ENCODE results near the gene PHKA2.

- TF ChIP-seq CTCF (IDR thresholded peaks at IDR 0.05) (no peak), POLR2A (IDR thresholded peaks at IDR 0.05; ENCODE audit: low read length) (no peak)
Observed at GRCh38 chrX:18998653-18999052, 14.7 kb upstream of the PHKA2 start.

Data from A549 (cell line).